ENCODE results near the gene PLCB1.
A peak's percentile ranks its signal among the peaks of the same experiment; 100 is the strongest.

PLCB1 gene

GRCh38 chr20:8226106-8226505 is 94.0 kb downstream of the PLCB1 start:
- no peak overlapping the region for H2AFZ ChIP-seq (ENCODE audit: low read length)
- TF ChIP-seq CTCF (IDR thresholded peaks at IDR 0.05; ENCODE audit: low read length), result no peak
- no peak for TF ChIP-seq EZH2 (IDR thresholded peaks at IDR 0.05; ENCODE audit: borderline replicate concordance, low read length)
- no peak overlapping the region for H3K27ac ChIP-seq (ENCODE audit: low read depth, low read length, poor library complexity, severe bottlenecking)
- no peaks in the 10 kb centered on the region for H3F3A ChIP-seq (ENCODE audit: insufficient read depth, low read length)
- H3K4me1 ChIP-seq (ENCODE audit: insufficient read depth, low read length, severe bottlenecking), result peaks cover 14% of the 10 kb centered on the region
- no peaks in the 10 kb centered on the region for H3K36me3 ChIP-seq (ENCODE audit: insufficient read depth, low read length)
- H3K9ac ChIP-seq (ENCODE audit: low read length), result no peak overlapping the region
- no peaks in the 10 kb centered on the region for H3K9me2 ChIP-seq (ENCODE audit: low read depth, low read length)
- no peaks in the 10 kb centered on the region for H4K20me1 ChIP-seq (ENCODE audit: insufficient read depth, low read length)
- H3K4me3 ChIP-seq (ENCODE audit: low read depth, low read length, poor library complexity, severe bottlenecking), result no peak overlapping the region
- H3K4me2 ChIP-seq (ENCODE audit: low read length), result no peak overlapping the region
- no peaks in the 10 kb centered on the region for H3K27me3 ChIP-seq (ENCODE audit: insufficient read depth, low read length)
- H3K9me3 ChIP-seq (ENCODE audit: low read length), result no peaks in the 10 kb centered on the region; the same call in 1 of the 2 replicates
- no peaks in the 10 kb centered on the region for H3K79me2 ChIP-seq (ENCODE audit: insufficient read depth, low read length)

DNA sequence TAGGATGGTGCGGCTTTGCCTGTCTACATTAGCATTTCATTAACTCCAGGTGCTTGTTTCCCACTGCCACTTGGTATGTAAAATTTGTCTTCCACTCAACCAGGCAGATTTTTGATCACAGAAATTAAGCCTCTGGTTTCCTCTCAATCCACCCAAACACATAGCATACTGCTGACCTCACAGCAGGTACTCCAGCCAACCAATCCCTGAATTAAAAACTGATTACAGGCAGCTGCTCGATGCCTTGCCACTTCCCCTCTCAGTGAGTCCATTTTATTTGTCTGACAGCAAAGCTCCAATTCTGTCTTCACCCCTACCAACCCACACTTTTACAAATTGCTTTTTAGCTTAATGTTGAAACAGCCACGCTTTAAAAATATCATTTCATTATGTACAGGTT is 95.2 kb downstream of the PLCB1 start:
- Histone ChIP-seq H3K4me1 (ENCODE audit: insufficient read depth, low read length, severe bottlenecking) (peaks cover 14% of the 10 kb centered on the region), H3K4me3 (ENCODE audit: low read depth, low read length, poor library complexity, severe bottlenecking) (no peak overlapping the region), H3K79me2 (ENCODE audit: insufficient read depth, low read length) (no peaks in the 10 kb centered on the region), H3F3A (ENCODE audit: insufficient read depth, low read length) (no peaks in the 10 kb centered on the region), H3K27me3 (ENCODE audit: insufficient read depth, low read length) (no peaks in the 10 kb centered on the region), H4K20me1 (ENCODE audit: insufficient read depth, low read length) (no peaks in the 10 kb centered on the region), H3K36me3 (ENCODE audit: insufficient read depth, low read length) (no peaks in the 10 kb centered on the region), H3K27ac (ENCODE audit: low read depth, low read length, poor library complexity, severe bottlenecking) (no peak overlapping the region), H3K9me3 (ENCODE audit: low read length) (no peaks in the 10 kb centered on the region; the same call in 1 of the 2 replicates), H3K4me2 (ENCODE audit: low read length) (no peak overlapping the region), H2AFZ (ENCODE audit: low read length) (no peak overlapping the region), H3K9ac (ENCODE audit: low read length) (no peak overlapping the region), H3K9me2 (ENCODE audit: low read depth, low read length) (no peaks in the 10 kb centered on the region)
- TF ChIP-seq EZH2 (IDR thresholded peaks at IDR 0.05; ENCODE audit: borderline replicate concordance, low read length) (no peak), CTCF (IDR thresholded peaks at IDR 0.05; ENCODE audit: low read length) (no peak)

DNA sequence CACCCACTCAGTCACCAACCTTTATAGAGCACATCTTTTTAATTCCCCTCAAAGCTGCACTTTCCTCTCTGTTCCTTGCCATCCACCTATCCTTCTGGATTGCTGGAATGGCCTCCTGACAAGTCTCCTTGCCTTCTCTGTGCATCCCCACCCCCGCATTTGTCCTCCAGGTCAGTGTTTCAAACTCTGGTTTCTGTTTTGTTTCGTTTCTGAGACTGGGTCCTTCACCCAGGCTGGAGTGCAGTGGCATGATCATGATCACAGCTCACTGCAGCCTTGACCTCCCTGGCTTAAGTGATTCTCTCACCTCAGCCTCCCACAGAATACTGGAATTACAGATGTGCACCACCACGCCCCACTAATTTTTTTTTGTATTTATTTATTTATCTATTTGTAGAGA is 96.2 kb downstream of the PLCB1 start:
- H3K27ac ChIP-seq (ENCODE audit: low read depth, low read length, poor library complexity, severe bottlenecking), result no peak overlapping the region
- no peaks in the 10 kb centered on the region for H3K27me3 ChIP-seq (ENCODE audit: insufficient read depth, low read length)
- peak overlapping the region; percentile 51 for H3K4me2 ChIP-seq (ENCODE audit: low read length)
- no peaks in the 10 kb centered on the region; the same call in 1 of the 2 replicates for H3K9me3 ChIP-seq (ENCODE audit: low read length)
- H3K9ac ChIP-seq (ENCODE audit: low read length), result no peak overlapping the region
- H3K79me2 ChIP-seq (ENCODE audit: insufficient read depth, low read length), result no peaks in the 10 kb centered on the region
- H3K36me3 ChIP-seq (ENCODE audit: insufficient read depth, low read length), result no peaks in the 10 kb centered on the region
- H2AFZ ChIP-seq (ENCODE audit: low read length), result no peak overlapping the region
- H3K4me1 ChIP-seq (ENCODE audit: insufficient read depth, low read length, severe bottlenecking), result peaks cover 14% of the 10 kb centered on the region
- H4K20me1 ChIP-seq (ENCODE audit: insufficient read depth, low read length), result no peaks in the 10 kb centered on the region
- no peaks in the 10 kb centered on the region for H3F3A ChIP-seq (ENCODE audit: insufficient read depth, low read length)
- TF ChIP-seq CTCF (IDR thresholded peaks at IDR 0.05; ENCODE audit: low read length), result no peak
- TF ChIP-seq EZH2 (IDR thresholded peaks at IDR 0.05; ENCODE audit: borderline replicate concordance, low read length), result no peak
- H3K4me3 ChIP-seq (ENCODE audit: low read depth, low read length, poor library complexity, severe bottlenecking), result peak overlapping the region; percentile 32
- H3K9me2 ChIP-seq (ENCODE audit: low read depth, low read length), result no peaks in the 10 kb centered on the region
